ENCODE data around the gene STK26. TPM values are rescaled to one million over a fixed set of nuclear protein-coding genes. Genes with fewer than 3 reads are reported as not detected.
A peak's percentile ranks its signal among the peaks of the same experiment; 100 is the strongest.

STK26 gene
- total RNA-seq, 1 donor from 2014 or later: 20.7 TPM

- no peak for DNase-seq (ENCODE audit: low read depth)
- Histone ChIP-seq H3K27me3 (ENCODE audit: control insufficient read depth, insufficient read depth, low read length) (no peaks in the 10 kb centered on the region), H3K4me3 (ENCODE audit: low read depth, low read length) (no peak overlapping the region), H3K36me3 (ENCODE audit: control insufficient read depth, insufficient read depth, low read length) (no peaks in the 10 kb centered on the region)
- no peak for TF ChIP-seq CTCF (IDR thresholded peaks at IDR 0.05; ENCODE audit: insufficient read depth, low read length, poor library complexity, severe bottlenecking)
Measured at GRCh38 chrX:132015875-132016274, 7.2 kb upstream of the STK26 start.

GRCh38 chrX:132016628-132017430 is 6.3 kb upstream of the STK26 start:
- no peak for TF ChIP-seq CTCF (IDR thresholded peaks at IDR 0.05; ENCODE audit: insufficient read depth, low read length, poor library complexity, severe bottlenecking)
- Histone ChIP-seq H3K27me3 (ENCODE audit: control insufficient read depth, insufficient read depth, low read length) (no peaks in the 10 kb centered on the region), H3K36me3 (ENCODE audit: control insufficient read depth, insufficient read depth, low read length) (no peaks in the 10 kb centered on the region), H3K4me3 (ENCODE audit: low read depth, low read length) (no peak overlapping the region)
- DNase-seq (ENCODE audit: low read depth): no peak

- Histone ChIP-seq H3K4me3 (ENCODE audit: low read depth, low read length) (no peak overlapping the region), H3K36me3 (ENCODE audit: control insufficient read depth, insufficient read depth, low read length) (no peaks in the 10 kb centered on the region), H3K27me3 (ENCODE audit: control insufficient read depth, insufficient read depth, low read length) (no peaks in the 10 kb centered on the region)
- no peak for DNase-seq (ENCODE audit: low read depth)
- TF ChIP-seq CTCF (IDR thresholded peaks at IDR 0.05; ENCODE audit: insufficient read depth, low read length, poor library complexity, severe bottlenecking): no peak
Measured at GRCh38 chrX:132017431-132018185, 5.5 kb upstream of the STK26 start.

- TF ChIP-seq CTCF (IDR thresholded peaks at IDR 0.05; ENCODE audit: insufficient read depth, low read length, poor library complexity, severe bottlenecking): peak; percentile 23
- Histone ChIP-seq H3K27me3 (ENCODE audit: control insufficient read depth, insufficient read depth, low read length) (no peaks in the 10 kb centered on the region), H3K36me3 (ENCODE audit: control insufficient read depth, insufficient read depth, low read length) (no peaks in the 10 kb centered on the region), H3K4me3 (ENCODE audit: low read depth, low read length) (peak overlapping the region; percentile 56)
- DNase-seq (ENCODE audit: low read depth): no peak
Measured at GRCh38 chrX:132022198-132022966, 720 bp upstream of the STK26 start.

GRCh38 chrX:132023896-132024386 is 839 bp downstream of the STK26 start:
- H3K36me3 ChIP-seq (ENCODE audit: control insufficient read depth, insufficient read depth, low read length): no peaks in the 10 kb centered on the region
- peak overlapping the region; percentile 56 for H3K4me3 ChIP-seq (ENCODE audit: low read depth, low read length)
- no peak for DNase-seq (ENCODE audit: low read depth)
- no peak for TF ChIP-seq CTCF (IDR thresholded peaks at IDR 0.05; ENCODE audit: insufficient read depth, low read length, poor library complexity, severe bottlenecking)
- no peaks in the 10 kb centered on the region for H3K27me3 ChIP-seq (ENCODE audit: control insufficient read depth, insufficient read depth, low read length)

Data from kidney epithelial cell (primary cell).